ENCODE results near the gene MYO9B.

The MYO9B gene

GRCh38 chr19:17200408-17201079, 125.0 kb downstream of the MYO9B start:
- Histone ChIP-seq H3K27ac (ENCODE audit: low read length) (no peak overlapping the region), H3K36me3 (ENCODE audit: control insufficient read depth, low read depth, low read length) (peaks cover 36% of the 10 kb centered on the region)

GRCh38 chr19:17202249-17202648, 126.7 kb downstream of the MYO9B start:
- Histone ChIP-seq H3K27ac (ENCODE audit: low read length) (no peak overlapping the region), H3K27me3 (ENCODE audit: control insufficient read depth, insufficient read depth, low read length) (no peaks in the 10 kb centered on the region), H3K4me3 (ENCODE audit: low read length) (no peak overlapping the region), H3K9me3 (ENCODE audit: control insufficient read depth, low read depth, low read length) (no peaks in the 10 kb centered on the region), H3K9ac (ENCODE audit: low read length) (no peak overlapping the region), H3K4me1 (ENCODE audit: control insufficient read depth, low read depth, low read length) (no peaks in the 10 kb centered on the region), H3K36me3 (ENCODE audit: control insufficient read depth, low read depth, low read length) (peaks cover 34% of the 10 kb centered on the region)

More at GRCh38 chr19:17200408-17201079, 125.0 kb downstream of the MYO9B start:
- no peak overlapping the region for H3K9ac ChIP-seq (ENCODE audit: low read length)
- no peaks in the 10 kb centered on the region for H3K4me1 ChIP-seq (ENCODE audit: control insufficient read depth, low read depth, low read length)
- no peaks in the 10 kb centered on the region for H3K27me3 ChIP-seq (ENCODE audit: control insufficient read depth, insufficient read depth, low read length)
- H3K4me3 ChIP-seq (ENCODE audit: low read length): no peak overlapping the region
- H3K9me3 ChIP-seq (ENCODE audit: control insufficient read depth, low read depth, low read length): no peaks in the 10 kb centered on the region

GRCh38 chr19:17202713-17203112, 127.1 kb downstream of the MYO9B start:
- no peak overlapping the region for H3K4me3 ChIP-seq (ENCODE audit: low read length)
- H3K9ac ChIP-seq (ENCODE audit: low read length): no peak overlapping the region
- H3K4me1 ChIP-seq (ENCODE audit: control insufficient read depth, low read depth, low read length): no peaks in the 10 kb centered on the region
- no peak overlapping the region for H3K27ac ChIP-seq (ENCODE audit: low read length)
- H3K27me3 ChIP-seq (ENCODE audit: control insufficient read depth, insufficient read depth, low read length): no peaks in the 10 kb centered on the region
- no peaks in the 10 kb centered on the region for H3K9me3 ChIP-seq (ENCODE audit: control insufficient read depth, low read depth, low read length)
- H3K36me3 ChIP-seq (ENCODE audit: control insufficient read depth, low read depth, low read length): peaks cover 30% of the 10 kb centered on the region

- H3K9ac ChIP-seq (ENCODE audit: low read length): no peak overlapping the region
- H3K4me1 ChIP-seq (ENCODE audit: control insufficient read depth, low read depth, low read length): peaks cover 4% of the 10 kb centered on the region
Measured at GRCh38 chr19:17205237-17206140, 129.9 kb downstream of the MYO9B start.

GRCh38 chr19:17206736-17207581, 131.4 kb downstream of the MYO9B start:
- no peak overlapping the region for H3K27ac ChIP-seq (ENCODE audit: low read length)
- peaks cover 10% of the 10 kb centered on the region for H3K36me3 ChIP-seq (ENCODE audit: control insufficient read depth, low read depth, low read length)
- H3K4me3 ChIP-seq (ENCODE audit: low read length): no peak overlapping the region
- no peaks in the 10 kb centered on the region for H3K9me3 ChIP-seq (ENCODE audit: control insufficient read depth, low read depth, low read length)
- peaks cover 4% of the 10 kb centered on the region for H3K4me1 ChIP-seq (ENCODE audit: control insufficient read depth, low read depth, low read length)
- H3K9ac ChIP-seq (ENCODE audit: low read length): no peak overlapping the region
- H3K27me3 ChIP-seq (ENCODE audit: control insufficient read depth, insufficient read depth, low read length): no peaks in the 10 kb centered on the region

More at GRCh38 chr19:17205237-17206140, 129.9 kb downstream of the MYO9B start:
- H3K4me3 ChIP-seq (ENCODE audit: low read length): no peak overlapping the region
- peaks cover 25% of the 10 kb centered on the region for H3K36me3 ChIP-seq (ENCODE audit: control insufficient read depth, low read depth, low read length)
- no peaks in the 10 kb centered on the region for H3K9me3 ChIP-seq (ENCODE audit: control insufficient read depth, low read depth, low read length)
- no peak overlapping the region for H3K27ac ChIP-seq (ENCODE audit: low read length)
- no peaks in the 10 kb centered on the region for H3K27me3 ChIP-seq (ENCODE audit: control insufficient read depth, insufficient read depth, low read length)

- H3K36me3 ChIP-seq (ENCODE audit: control insufficient read depth, low read depth, low read length): peaks cover 4% of the 10 kb centered on the region
- H3K27me3 ChIP-seq (ENCODE audit: control insufficient read depth, insufficient read depth, low read length): no peaks in the 10 kb centered on the region
- no peak overlapping the region for H3K9ac ChIP-seq (ENCODE audit: low read length)
- H3K4me1 ChIP-seq (ENCODE audit: control insufficient read depth, low read depth, low read length): peaks cover 6% of the 10 kb centered on the region
- H3K27ac ChIP-seq (ENCODE audit: low read length): no peak overlapping the region
- no peak overlapping the region for H3K4me3 ChIP-seq (ENCODE audit: low read length)
- H3K9me3 ChIP-seq (ENCODE audit: control insufficient read depth, low read depth, low read length): no peaks in the 10 kb centered on the region
Measured at GRCh38 chr19:17209126-17210036, 133.8 kb downstream of the MYO9B start.

GRCh38 chr19:17210296-17210695, 134.7 kb downstream of the MYO9B start:
- Histone ChIP-seq H3K27ac (ENCODE audit: low read length) (no peak overlapping the region), H3K36me3 (ENCODE audit: control insufficient read depth, low read depth, low read length) (peaks cover 4% of the 10 kb centered on the region), H3K9me3 (ENCODE audit: control insufficient read depth, low read depth, low read length) (no peaks in the 10 kb centered on the region), H3K27me3 (ENCODE audit: control insufficient read depth, insufficient read depth, low read length) (no peaks in the 10 kb centered on the region), H3K9ac (ENCODE audit: low read length) (no peak overlapping the region), H3K4me1 (ENCODE audit: control insufficient read depth, low read depth, low read length) (peaks cover 9% of the 10 kb centered on the region), H3K4me3 (ENCODE audit: low read length) (no peak overlapping the region)

- peaks cover 4% of the 10 kb centered on the region for H3K36me3 ChIP-seq (ENCODE audit: control insufficient read depth, low read depth, low read length)
- H3K9me3 ChIP-seq (ENCODE audit: control insufficient read depth, low read depth, low read length): no peaks in the 10 kb centered on the region
- H3K4me1 ChIP-seq (ENCODE audit: control insufficient read depth, low read depth, low read length): peaks cover 13% of the 10 kb centered on the region
- no peak overlapping the region for H3K27ac ChIP-seq (ENCODE audit: low read length)
- no peak overlapping the region for H3K4me3 ChIP-seq (ENCODE audit: low read length)
- H3K9ac ChIP-seq (ENCODE audit: low read length): no peak overlapping the region
- no peaks in the 10 kb centered on the region for H3K27me3 ChIP-seq (ENCODE audit: control insufficient read depth, insufficient read depth, low read length)
Measured at GRCh38 chr19:17211547-17212446, 136.2 kb downstream of the MYO9B start.

- H3K4me3 ChIP-seq (ENCODE audit: low read length): no peak overlapping the region
- no peaks in the 10 kb centered on the region for H3K27me3 ChIP-seq (ENCODE audit: control insufficient read depth, insufficient read depth, low read length)
- no peaks in the 10 kb centered on the region for H3K9me3 ChIP-seq (ENCODE audit: control insufficient read depth, low read depth, low read length)
- peaks cover 13% of the 10 kb centered on the region for H3K4me1 ChIP-seq (ENCODE audit: control insufficient read depth, low read depth, low read length)
- H3K9ac ChIP-seq (ENCODE audit: low read length): no peak overlapping the region
- H3K36me3 ChIP-seq (ENCODE audit: control insufficient read depth, low read depth, low read length): peaks cover 8% of the 10 kb centered on the region
- H3K27ac ChIP-seq (ENCODE audit: low read length): no peak overlapping the region
Measured at GRCh38 chr19:17213334-17213733, 137.8 kb downstream of the MYO9B start.

Data from iPS-18a (cell line).